Measurements from ENCODE around the gene ZSCAN20.

DNA sequence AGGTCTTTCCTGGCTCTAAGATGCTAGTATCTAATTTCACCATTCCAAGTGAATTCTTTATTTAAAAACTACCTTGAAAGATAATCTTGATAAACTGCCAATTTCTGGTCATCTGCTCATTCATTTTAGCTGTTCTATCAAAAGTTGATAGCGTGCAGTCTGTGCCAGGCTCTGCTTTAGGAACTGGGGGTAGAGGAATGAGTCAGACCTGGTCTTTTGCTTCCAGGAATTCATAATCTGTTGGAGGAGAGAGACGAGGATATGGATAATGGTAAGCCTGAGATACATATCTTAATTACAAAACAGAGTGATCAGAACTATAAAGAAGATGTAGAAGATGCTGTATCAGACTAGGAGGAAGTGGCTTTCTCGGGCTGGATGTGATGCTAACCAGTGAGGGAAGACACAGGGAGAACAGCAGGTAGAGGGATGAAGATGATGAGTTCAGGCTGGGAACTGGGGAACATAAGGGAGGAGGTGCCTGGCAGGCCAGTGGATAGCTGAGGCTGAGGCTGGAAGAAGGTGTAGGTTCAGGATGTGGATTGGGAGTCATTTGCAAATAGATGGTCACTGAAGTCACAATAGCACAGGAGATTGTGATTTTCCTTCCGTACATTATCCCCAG is 29.3 kb upstream of the ZSCAN20 start:
- TF ChIP-seq EGR1 (conservative IDR thresholded peaks at IDR 0.05): no peak
- TF ChIP-seq, protein P1, sequence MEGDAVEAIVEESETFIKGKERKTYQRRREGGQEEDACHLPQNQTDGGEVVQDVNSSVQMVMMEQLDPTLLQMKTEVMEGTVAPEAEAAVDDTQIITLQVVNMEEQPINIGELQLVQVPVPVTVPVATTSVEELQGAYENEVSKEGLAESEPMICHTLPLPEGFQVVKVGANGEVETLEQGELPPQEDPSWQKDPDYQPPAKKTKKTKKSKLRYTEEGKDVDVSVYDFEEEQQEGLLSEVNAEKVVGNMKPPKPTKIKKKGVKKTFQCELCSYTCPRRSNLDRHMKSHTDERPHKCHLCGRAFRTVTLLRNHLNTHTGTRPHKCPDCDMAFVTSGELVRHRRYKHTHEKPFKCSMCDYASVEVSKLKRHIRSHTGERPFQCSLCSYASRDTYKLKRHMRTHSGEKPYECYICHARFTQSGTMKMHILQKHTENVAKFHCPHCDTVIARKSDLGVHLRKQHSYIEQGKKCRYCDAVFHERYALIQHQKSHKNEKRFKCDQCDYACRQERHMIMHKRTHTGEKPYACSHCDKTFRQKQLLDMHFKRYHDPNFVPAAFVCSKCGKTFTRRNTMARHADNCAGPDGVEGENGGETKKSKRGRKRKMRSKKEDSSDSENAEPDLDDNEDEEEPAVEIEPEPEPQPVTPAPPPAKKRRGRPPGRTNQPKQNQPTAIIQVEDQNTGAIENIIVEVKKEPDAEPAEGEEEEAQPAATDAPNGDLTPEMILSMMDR (IDR thresholded peaks at IDR 0.05 in 2 of 3, conservative IDR thresholded peaks at IDR 0.05 in 1 of 3; ENCODE audit: insufficient read depth in 2 of 3, low read depth in 1 of 3, low read length in 3 of 3): no peak
- TF ChIP-seq POLR2A (conservative IDR thresholded peaks at IDR 0.05): no peak
- TF ChIP-seq, protein P2, sequence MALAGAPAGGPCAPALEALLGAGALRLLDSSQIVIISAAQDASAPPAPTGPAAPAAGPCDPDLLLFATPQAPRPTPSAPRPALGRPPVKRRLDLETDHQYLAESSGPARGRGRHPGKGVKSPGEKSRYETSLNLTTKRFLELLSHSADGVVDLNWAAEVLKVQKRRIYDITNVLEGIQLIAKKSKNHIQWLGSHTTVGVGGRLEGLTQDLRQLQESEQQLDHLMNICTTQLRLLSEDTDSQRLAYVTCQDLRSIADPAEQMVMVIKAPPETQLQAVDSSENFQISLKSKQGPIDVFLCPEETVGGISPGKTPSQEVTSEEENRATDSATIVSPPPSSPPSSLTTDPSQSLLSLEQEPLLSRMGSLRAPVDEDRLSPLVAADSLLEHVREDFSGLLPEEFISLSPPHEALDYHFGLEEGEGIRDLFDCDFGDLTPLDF (CRISPR knock-in tag; IDR thresholded peaks at IDR 0.05): no peak
- no peak for TF ChIP-seq ZNF253 (CRISPR knock-in tag; conservative IDR thresholded peaks at IDR 0.05)
- TF ChIP-seq POLR2AphosphoS5 (IDR thresholded peaks at IDR 0.05; ENCODE audit: control insufficient read depth, insufficient read depth, low read depth, low read length): no peak
- no peak for TF ChIP-seq SMAD4 (CRISPR knock-in tag; conservative IDR thresholded peaks at IDR 0.05)

All from K562 (cell line).